IPS-15b (cell line): Measurements from ENCODE around the gene SNURF.
"Not testable (repeated sequence)": the region's sequence is repeated elsewhere in the genome, so short reads cannot be mapped to it uniquely, and the experiment has no call there.

Experiments used
- H3K27me3 ChIP-seq: one replicate; pipeline ENCODE4 v1.6.1; 2013; ENCODE audit warnings: low read length; ENCODE audit not compliant: control insufficient read depth, insufficient read depth
- H3K36me3 ChIP-seq: one replicate; pipeline ENCODE4 v1.6.1; 2013; ENCODE audit warnings: low read length; ENCODE audit not compliant: control insufficient read depth, insufficient read depth
- H3K4me1 ChIP-seq: one replicate; pipeline ENCODE4 v1.6.1; 2013; ENCODE audit warnings: mild to moderate bottlenecking, low read length; ENCODE audit not compliant: control insufficient read depth, insufficient read depth
- H3K4me3 ChIP-seq: one replicate; pipeline ENCODE4 v1.5.1; 2013; ENCODE audit warnings: low read depth, low read length
- H3K9ac ChIP-seq: one replicate; pipeline ENCODE4 v1.6.1; 2013; ENCODE audit warnings: low read depth, mild to moderate bottlenecking, low read length
- H3K9me3 ChIP-seq: one replicate; pipeline ENCODE4 v1.6.1; 2013; ENCODE audit warnings: mild to moderate bottlenecking, low read length; ENCODE audit not compliant: control insufficient read depth, insufficient read depth

The SNURF gene

GRCh38 chr15:24972707-24973106, 17.9 kb downstream of the SNURF start:
- H3K9me3 ChIP-seq, H3K4me3 ChIP-seq, H3K27me3 ChIP-seq, H3K4me1 ChIP-seq, H3K9ac ChIP-seq: not testable (repeated sequence)
- H3K36me3 ChIP-seq: peaks cover 56% of the 10 kb centered on the region

GRCh38 chr15:24976932-24977331, 22.1 kb downstream of the SNURF start:
- no peaks in the 10 kb centered on the region for H3K9me3 ChIP-seq
- H3K4me1 ChIP-seq: no peaks in the 10 kb centered on the region
- no peak overlapping the region for H3K9ac ChIP-seq
- H3K36me3 ChIP-seq: peaks cover 70% of the 10 kb centered on the region
- no peaks in the 10 kb centered on the region for H3K27me3 ChIP-seq
- no peak overlapping the region for H3K4me3 ChIP-seq

GRCh38 chr15:24977686-24978085, 22.9 kb downstream of the SNURF start:
- no peaks in the 10 kb centered on the region for H3K27me3 ChIP-seq
- H3K9me3 ChIP-seq: no peaks in the 10 kb centered on the region
- peaks cover 3% of the 10 kb centered on the region for H3K4me1 ChIP-seq
- no peak overlapping the region for H3K9ac ChIP-seq
- no peak overlapping the region for H3K4me3 ChIP-seq
- peaks cover 76% of the 10 kb centered on the region for H3K36me3 ChIP-seq

GRCh38 chr15:24985224-24985623, 30.4 kb downstream of the SNURF start:
- Histone ChIP-seq H3K4me1 (peaks cover 3% of the 10 kb centered on the region), H3K36me3 (peaks cover 43% of the 10 kb centered on the region), H3K27me3 (no peaks in the 10 kb centered on the region), H3K9ac (no peak overlapping the region), H3K9me3 (no peaks in the 10 kb centered on the region), H3K4me3 (no peak overlapping the region)

DNA sequence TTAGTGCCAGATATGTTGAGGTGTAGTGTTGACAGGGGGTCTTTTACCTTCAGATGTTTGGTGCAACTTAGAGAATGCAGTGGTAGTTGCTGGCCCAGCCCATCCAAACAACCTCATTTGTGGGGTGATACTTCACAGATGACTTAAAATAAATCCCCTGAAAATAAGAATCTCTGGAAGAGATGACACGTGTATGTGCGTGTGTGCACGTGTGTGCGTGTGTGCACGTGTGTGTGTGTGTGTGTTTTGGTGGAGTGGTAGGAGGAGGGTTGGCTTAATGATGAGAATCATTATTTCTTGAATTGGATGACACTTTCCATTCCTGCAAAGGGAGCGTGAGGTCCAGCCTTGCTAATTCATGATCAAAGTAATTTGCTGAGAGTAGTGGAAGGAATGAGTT, 31.9 kb downstream of the SNURF start:
- Histone ChIP-seq H3K4me3 (no peak overlapping the region), H3K9me3 (no peaks in the 10 kb centered on the region), H3K27me3 (no peaks in the 10 kb centered on the region), H3K36me3 (peaks cover 42% of the 10 kb centered on the region), H3K9ac (no peak overlapping the region), H3K4me1 (peaks cover 3% of the 10 kb centered on the region)
